NOMO-1 treated with DMSO at 0.1 percent for 48 hours (cell line): ENCODE data around the gene ZNF664.
"Not testable (repeated sequence)": the region's sequence is repeated elsewhere in the genome, so short reads cannot be mapped to it uniquely, and the experiment has no call there.

Experiments
- DNase-seq: peaks from one replicate; lab custom pipeline; 2025; ENCODE audit not compliant: unreplicated experiment; lab: John Stamatoyannopoulos, UW

Gene ZNF664

GRCh38 chr12:123941000-123941399, 32.0 kb upstream of the ZNF664 start:
- no peak for DNase-seq

DNA sequence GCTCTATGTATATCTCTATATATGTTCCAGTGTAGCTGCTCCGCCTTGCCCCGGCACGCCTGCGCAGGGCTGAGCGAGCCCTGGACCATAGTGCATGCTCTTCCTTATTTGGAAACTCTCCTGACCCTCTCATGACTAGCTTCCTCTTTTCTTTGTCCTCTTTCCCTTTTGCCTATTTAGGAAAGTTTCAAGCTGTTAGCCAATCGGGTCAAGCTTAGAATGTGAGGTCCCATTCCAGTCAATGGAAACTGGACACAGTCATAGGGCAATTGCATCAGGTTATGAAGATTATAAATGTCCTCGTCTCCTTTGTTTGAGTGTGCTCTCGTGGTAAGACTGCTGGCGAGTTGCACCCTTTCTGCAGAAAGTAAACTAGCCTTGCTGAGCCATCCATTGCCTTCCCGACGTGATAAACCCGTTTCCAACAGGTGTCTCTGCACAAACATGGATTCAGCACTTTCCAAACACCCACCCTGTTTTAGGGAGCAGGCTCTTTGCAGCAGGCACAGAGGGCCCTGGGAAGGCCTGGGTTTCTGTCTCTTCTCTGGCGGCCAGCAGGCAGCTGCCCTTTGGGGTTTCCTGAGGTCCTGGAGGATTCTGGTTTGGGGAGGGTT, 31.3 kb upstream of the ZNF664 start:
- DNase-seq: peak; percentile 45

DNA sequence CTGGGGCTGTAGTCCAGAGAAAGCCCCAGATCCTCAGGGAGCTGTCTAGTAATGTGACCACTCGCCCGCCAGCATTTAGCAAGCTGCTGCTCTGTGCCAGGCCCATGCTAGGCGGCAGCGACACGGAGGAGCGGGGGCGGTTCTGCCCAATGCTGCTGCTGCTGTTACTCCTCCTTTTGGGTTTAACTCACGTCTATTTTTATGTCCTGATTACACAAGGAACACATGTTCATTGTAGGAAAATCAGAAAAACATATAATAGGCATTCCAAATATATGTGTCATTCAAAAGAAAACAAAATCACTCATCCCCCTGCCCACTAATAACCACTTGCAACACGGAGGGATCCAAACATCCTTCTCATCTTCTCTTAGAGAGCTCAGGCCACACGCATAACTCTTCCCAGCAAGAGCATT, 30.8 kb upstream of the ZNF664 start:
- DNase-seq: no peak

GRCh38 chr12:123942911-123943648, 29.9 kb upstream of the ZNF664 start:
- no peak for DNase-seq

GRCh38 chr12:123943816-123944215, 29.2 kb upstream of the ZNF664 start:
- DNase-seq: no peak

- DNase-seq: no peak
Observed at GRCh38 chr12:123944696-123945095, 28.3 kb upstream of the ZNF664 start.

DNA sequence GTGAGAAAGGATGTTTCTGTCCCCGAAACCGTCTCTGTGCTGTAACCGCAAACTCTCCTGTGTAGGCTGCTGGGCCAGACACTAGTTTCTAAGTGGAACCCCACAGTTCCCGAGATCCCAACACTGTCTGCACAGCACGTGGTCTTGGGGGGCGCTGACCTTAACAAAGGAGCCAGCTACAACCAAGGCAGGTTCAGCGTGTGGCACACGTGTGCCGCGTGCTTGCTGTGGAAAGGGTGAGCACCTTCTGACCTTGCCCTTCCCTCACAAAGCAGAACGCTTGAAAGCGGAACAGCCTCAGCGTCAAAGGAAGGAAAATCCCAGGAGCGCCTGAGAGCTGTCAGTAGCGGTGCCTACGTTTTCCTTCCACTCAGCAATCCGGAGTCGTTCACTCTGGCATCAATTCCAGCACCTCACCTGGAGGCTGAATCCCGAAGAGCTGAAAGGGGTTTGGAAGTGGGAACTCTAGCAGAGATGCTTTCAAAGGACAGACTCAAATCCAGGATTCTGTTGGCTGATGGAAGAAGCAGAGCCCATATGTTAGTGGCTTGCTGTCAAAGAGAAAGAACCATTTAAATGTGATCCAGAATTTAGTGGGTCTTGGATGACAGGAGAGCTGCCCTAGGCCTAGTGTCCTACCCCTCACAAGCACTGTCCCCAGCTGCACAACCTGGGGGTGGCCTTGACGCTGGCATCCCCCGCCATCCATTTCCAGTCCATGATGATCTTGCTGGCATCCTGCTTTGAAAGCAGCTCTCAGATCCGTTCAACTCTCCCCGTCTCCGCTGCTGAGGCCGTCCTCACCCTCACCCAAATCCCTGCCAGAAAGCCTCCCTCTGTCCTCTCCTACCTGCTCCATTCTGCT, 27.5 kb upstream of the ZNF664 start:
- no peak for DNase-seq

- DNase-seq: no peak
Observed at GRCh38 chr12:123946152-123946515, 26.9 kb upstream of the ZNF664 start.

DNA sequence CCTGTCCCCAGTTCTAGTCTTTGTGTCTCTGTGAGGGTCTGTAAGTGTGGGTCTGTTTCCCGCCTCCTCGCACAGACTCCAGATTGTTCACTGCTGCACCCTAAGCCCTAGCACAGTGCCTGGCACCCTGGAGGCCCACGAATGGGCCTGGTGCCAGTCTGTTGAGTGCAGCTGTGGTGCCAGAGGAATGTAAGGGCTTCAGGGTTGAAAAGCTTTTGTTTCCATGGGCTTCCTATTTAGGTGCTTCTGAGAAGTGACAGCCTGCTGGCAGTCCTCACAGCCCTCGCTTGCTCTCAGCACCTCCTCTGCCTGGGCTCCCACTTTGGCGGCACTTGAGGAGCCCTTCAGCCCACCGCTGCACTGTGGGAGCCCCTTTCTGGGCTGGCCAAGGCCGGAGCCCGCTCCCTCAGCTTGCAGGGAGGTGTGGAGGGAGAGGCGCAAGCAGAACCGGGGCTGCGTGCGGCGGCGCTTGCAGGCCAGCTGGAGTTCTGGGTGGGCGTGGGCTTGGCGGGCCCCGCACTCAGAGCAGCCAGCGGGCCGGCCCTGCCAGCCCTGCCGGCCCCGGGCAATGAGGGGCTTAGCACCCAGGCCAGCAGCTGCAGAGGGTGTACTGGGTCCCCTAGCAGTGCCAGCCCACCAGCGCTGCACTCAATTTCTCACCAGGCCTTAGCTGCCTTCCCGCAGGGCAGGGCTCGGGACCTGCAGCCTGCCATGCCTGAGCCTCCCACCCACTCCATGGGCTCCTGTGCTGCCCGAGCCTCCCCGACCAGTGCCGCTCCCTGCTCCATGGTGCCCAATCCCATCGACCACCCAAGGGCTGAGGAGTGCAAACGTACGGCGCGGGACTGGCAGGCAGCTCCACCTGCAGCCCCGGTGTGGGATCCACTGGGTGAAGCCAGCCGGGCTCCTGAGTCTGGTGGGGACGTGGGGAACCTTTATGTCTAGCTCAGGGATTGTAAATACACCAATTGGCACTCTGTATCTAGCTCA, 26.2 kb upstream of the ZNF664 start:
- DNase-seq: not testable (repeated sequence)

DNA sequence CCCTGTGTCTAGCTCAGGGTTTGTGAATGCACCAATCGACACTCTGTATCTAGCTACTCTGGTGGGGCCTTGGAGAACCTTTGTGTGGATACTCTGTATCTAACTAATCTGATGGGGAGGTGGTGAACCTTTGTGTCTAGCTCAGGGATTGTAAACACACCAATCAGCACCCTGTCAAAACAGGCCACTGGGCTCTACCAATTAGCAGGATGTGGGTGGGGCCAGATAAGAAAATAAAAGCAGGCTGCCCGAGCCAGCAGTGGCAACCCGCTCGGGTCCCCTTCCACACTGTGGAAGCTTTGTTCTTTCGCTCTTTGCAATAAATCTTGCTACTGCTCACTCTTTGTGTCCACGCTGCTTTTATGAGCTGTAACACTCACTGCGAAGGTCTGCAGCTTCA, 25.5 kb upstream of the ZNF664 start:
- DNase-seq: not testable (repeated sequence)

DNA sequence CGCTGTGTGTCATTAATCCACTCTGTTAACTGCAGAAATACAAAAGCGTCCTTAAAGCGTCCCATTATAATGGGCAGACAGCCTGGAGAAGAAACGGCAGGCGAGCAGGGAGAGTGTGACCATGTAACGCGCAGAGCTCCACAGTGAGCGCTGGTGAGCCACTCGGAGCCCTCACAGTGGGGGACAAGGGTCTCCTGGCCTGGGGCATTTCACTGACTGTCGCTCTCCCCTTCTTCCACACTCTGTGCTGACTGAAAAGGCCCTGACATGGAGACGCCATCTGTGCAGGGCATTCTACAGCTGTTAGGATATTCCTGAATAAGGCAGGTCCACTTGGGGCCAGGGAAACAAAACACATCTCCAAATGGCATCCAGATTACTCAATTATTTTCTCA, 24.6 kb upstream of the ZNF664 start:
- DNase-seq: no peak

DNA sequence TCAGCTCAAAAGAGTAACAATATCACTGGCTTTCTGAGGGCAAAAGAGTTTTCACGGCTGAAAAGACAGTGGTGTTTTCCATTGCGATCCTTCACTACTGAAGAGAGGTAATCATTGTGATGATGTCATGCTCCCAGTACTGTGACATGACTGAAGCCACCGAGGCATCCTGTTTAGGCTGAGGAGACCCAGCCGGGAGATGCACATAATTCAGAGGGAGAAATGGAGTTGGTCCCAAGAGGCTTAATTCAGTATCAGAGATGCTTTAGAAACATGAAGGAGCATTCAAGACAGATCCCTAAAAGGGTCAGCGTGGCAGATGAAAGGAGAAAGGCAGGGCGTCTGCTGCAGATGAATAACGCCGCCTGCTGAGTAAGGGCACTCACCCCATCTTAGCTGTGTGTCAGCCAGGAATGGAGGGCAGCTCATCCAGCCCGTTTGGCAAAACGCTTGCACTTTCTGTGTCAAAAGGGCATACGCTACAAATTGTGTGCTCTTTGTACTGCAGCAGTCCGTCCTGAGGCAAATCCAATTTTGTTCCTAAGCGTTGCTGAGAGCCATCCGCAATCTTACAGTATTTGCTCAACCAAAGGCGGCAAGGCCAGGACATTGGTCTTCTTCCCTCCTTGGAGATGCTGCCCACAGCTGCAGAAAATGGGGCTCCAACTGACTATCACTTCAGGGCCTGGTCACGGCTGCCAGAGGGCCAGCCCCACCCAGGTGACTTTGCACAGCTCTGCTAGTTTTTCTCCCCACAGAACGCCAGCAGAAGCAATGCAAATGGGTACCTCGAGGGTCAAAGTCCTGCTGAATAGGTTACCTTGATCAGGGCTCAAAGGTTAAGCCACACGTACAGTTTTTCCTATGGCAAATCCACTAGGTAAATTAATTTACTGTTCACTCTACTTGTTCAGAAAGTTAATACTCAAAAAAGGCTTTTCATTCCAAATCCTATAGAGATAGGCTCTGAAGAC, 23.9 kb upstream of the ZNF664 start:
- no peak for DNase-seq

GRCh38 chr12:123949770-123950165, 23.2 kb upstream of the ZNF664 start:
- no peak for DNase-seq

DNA sequence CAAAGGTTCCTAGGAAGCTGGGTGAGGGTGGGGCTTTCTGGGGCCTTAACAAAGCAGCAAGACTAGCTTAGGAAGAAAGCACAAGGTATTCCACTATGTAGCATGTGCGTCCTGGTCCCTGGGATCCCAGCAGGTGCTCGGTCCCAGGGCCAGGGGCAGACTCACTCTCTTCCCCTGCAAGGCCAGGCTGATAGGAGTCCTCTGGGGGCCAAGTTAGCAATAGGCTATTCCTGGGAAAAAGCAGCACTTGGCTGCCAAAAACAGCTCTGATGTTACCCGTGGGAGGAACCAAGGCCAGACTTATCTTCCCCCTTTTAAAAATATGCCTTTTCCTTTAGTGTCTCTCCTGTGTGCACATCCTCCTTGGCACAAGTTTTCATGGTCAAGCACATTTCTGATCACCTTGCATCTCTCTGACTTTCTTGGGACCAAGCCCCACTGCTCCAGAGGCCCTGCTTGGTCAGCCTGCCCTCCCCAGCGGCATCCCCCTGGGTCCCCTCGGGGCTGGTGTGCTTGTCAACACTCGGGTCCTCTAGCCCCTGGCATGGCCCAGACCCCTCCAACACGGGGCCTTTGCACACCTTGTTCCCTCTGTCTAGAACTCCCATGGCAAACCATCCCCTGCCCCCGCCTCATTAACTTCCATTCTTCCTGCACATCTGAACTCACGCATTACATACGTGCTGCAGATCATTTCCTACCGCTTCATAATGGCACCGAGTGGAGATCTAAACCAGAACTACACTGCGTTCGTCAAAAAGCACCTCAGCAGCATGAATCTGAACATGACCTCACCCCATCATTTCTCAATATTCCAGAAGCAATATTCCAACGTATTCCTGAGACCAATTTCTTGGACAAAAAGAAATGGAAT, 22.3 kb upstream of the ZNF664 start:
- DNase-seq: no peak

DNA sequence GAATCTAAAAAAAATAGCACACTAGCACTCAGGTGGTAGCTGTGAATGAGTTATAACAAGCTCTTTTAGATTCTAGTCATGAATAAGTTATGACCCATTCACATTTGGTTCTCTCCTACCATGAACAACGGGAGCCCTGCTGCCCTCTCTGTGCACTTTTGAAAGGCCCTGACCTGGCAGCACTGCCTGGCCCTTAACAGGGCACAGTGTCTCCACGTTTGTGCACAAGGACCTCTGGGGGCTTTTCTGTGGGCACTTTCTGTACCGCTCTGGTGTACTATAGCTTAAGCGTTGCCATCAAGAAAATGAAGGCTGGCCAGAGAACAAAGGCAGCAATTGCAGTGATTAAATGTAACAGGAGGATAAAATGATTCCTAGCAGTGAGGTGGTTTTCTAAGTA, 21.5 kb upstream of the ZNF664 start:
- DNase-seq: no peak

GRCh38 chr12:123952037-123952436, 21.0 kb upstream of the ZNF664 start:
- no peak for DNase-seq

GRCh38 chr12:123954647-123955350, 18.2 kb upstream of the ZNF664 start:
- DNase-seq: no peak

DNA sequence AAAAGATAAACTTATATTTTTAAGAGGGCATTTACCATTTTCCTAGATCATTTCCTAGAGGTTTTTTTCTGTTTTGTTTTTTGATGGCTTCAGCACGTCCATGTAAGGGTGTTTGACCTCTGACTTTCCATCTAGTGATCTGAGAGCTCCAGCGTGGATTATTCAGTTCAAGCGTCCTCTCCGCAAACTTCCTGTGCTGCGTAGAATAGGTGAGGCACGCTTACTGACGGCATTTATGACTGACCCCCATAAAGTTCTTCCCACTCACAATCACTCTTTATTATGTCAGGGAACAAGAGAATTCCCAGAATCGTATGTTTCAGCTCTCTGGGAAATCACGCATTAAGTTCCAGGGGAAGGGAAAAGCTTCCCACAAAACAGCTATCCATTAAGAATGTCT, 16.8 kb upstream of the ZNF664 start:
- no peak for DNase-seq
